GM12873 (cell line): ENCODE data around the gene GNPAT.

Experiments
- TF ChIP-seq, protein P1 (sequence below): IDR thresholded peaks from 2 replicates; pipeline ENCODE4 v1.5.1; 2012; ENCODE audit warnings: low read depth, mild to moderate bottlenecking, moderate library complexity, low read length, control low read depth; ENCODE audit not compliant: insufficient read depth; ENCODE audit errors: missing control alignments

Gene GNPAT

DNA sequence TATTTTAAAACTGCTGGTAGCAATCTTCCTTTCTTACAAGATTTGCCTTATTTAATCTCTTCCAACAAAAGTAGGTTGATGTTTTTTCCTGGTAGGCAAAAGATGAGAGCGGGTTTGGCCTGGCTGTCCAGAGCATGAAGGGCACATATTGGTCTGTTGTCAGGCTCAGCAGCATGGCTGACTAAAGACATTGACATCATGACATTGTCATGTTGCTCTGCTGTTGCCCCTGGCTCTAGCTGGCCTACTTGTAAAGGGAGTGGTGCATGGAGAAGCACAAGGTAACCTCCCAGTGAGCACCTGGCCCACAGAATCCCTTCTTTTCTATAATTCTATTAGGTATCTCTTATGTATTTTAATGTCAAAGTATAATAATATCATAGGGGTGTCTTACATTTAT lies 23.6 kb downstream of the GNPAT start:
- TF ChIP-seq, protein P1, sequence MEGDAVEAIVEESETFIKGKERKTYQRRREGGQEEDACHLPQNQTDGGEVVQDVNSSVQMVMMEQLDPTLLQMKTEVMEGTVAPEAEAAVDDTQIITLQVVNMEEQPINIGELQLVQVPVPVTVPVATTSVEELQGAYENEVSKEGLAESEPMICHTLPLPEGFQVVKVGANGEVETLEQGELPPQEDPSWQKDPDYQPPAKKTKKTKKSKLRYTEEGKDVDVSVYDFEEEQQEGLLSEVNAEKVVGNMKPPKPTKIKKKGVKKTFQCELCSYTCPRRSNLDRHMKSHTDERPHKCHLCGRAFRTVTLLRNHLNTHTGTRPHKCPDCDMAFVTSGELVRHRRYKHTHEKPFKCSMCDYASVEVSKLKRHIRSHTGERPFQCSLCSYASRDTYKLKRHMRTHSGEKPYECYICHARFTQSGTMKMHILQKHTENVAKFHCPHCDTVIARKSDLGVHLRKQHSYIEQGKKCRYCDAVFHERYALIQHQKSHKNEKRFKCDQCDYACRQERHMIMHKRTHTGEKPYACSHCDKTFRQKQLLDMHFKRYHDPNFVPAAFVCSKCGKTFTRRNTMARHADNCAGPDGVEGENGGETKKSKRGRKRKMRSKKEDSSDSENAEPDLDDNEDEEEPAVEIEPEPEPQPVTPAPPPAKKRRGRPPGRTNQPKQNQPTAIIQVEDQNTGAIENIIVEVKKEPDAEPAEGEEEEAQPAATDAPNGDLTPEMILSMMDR, result no peak

DNA sequence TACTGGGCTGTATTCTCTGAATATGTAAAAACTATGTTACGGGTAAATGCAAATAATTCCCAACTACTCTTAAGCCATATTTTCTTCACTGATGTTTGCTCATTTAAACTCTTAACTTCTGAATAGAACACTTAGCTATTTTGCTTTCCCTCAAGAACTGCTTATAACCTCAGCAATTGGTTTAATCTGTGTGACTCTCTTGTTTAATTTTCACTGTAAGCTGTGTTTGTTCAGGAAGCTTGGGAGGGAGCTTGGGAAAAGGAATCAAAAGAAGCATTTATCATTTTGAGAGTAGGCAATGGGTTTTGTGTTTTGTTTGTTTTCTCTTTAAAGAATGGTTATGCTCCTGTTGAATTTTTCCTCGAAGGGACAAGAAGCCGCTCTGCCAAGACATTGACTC lies 24.4 kb downstream of the GNPAT start:
- TF ChIP-seq, protein P1, result no peak

DNA sequence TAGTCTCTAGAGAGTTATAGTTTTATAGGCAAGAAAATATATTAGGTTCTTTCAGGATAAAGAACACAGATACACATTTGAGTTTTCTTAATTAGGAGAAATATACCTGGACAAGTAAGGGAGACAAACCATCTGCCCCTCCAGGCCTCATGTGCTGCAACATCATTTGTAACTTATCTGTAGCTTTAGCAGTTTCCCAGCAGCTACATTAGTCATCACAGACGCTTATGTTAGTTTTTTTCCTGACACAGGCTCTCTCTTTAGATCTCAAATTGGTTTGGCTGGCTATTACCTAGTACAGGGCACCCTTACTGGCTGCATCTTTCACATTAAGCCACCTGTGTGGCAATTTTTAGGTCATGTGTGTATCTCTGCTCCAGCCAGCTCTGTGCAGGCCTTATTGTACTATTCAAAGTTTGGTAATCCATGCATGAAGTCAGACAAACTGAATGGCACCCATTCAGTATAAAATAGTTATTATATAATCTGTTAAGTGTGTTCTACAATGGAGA lies 25.9 kb downstream of the GNPAT start:
- TF ChIP-seq, protein P1, result no peak

DNA sequence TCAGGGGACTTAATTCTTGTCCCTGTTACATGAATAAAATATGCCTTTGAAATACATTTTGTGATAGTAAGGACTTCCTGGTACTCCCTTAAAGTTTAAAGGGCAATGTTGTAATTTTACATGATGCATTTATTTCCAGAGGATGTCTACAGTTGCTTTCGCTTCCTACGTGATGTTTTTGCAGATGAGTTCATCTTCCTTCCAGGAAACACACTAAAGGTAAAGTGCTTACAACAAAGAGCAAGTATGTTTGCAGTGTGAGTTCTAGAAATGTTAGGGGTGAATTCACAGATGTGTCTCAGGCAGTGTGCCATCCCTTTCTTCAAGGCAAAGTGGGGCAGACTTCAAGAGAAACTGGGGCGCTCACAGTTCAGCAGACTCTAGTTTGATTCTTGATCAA lies 31.2 kb downstream of the GNPAT start:
- TF ChIP-seq, protein P1, result no peak

DNA sequence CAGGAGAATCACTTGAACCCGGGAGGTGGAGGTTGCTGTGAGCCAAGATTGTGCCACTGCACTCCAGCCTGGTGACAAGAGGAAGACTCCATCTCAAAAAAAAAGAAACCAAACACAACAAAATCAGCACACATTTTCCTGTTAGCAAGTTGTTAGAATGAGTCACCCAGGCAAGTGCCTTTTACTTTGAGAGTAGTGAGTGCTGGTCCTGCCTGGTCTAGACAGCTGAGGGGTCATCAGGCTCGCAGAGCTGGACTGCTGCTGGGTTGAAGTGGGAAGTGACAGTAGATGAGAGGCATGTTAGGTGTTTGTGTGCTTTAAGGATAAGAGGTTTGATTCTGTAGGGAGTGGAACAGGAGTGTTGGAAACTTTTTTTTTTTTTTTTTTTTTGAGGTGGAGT lies 31.9 kb downstream of the GNPAT start:
- TF ChIP-seq, protein P1, result no peak

DNA sequence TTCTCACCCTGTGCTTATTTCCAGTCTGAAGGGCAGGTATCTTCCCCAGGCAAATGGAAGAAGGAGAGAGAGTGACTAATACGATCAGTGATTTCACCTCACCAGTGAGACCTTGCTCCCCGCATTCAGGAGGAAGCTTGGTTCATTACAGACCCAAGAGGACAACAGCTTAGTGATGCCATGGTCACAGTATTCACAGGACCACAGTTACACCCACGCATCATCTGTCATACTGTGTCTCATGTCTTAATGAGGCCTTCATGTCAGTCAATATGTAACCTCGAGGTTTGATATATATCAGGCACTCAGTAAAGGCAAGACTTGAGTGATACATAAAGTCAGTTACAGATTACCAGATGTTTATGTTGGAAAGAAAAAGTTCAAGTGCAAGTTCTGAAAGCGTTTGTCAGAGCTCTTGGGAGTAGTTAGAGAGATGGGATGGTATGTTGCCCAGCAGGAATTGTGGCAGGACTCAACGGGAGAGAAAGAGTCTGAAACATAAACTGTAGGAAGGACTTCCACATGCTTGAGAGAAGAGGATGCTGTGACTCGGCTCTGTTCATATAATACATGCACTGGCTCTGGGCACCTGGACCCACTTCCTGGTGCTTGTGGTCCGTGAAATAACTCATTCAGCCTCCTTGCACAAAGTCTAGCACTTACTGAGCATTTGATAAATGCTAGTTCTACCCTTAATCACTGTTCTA lies 33.3 kb downstream of the GNPAT start:
- TF ChIP-seq, protein P1, result no peak

DNA sequence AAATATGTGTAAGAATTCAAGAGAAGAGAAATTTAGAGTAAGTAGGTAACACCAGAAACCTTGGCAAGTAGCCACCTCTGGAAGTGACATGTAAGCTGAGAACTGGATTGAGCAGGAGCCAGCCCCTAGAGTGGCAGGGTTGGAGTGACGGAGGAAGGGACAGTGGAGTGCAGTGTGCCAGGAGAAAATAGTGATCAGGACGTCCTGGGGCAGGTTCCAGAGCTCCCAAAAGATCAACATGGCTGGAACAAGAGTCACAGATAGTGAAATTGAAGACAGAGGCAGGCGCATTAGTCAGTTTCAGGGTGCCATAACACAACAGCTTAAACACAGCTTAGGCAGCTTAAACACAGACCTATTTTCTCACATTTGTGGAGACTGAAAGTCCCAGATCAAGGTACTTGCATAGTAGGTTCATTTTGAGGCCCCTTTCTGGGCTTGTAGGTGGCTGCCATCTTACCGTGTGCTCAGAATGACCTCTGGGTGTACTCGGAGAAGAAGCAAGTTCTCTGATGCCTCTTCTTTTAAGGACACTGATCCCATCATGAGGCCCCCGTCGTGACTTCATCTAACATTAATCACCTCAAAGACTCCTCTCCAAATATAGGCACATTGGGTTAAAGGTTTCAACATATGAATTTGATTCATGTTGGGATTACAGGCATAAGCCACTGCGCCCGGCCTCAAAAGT lies 37.2 kb downstream of the GNPAT start:
- TF ChIP-seq, protein P1, result no peak
